ENCODE data around the gene KCNH1.
"Not testable (repeated sequence)": the region's sequence is repeated elsewhere in the genome, so short reads cannot be mapped to it uniquely, and the experiment has no call there.

Gene KCNH1

DNA sequence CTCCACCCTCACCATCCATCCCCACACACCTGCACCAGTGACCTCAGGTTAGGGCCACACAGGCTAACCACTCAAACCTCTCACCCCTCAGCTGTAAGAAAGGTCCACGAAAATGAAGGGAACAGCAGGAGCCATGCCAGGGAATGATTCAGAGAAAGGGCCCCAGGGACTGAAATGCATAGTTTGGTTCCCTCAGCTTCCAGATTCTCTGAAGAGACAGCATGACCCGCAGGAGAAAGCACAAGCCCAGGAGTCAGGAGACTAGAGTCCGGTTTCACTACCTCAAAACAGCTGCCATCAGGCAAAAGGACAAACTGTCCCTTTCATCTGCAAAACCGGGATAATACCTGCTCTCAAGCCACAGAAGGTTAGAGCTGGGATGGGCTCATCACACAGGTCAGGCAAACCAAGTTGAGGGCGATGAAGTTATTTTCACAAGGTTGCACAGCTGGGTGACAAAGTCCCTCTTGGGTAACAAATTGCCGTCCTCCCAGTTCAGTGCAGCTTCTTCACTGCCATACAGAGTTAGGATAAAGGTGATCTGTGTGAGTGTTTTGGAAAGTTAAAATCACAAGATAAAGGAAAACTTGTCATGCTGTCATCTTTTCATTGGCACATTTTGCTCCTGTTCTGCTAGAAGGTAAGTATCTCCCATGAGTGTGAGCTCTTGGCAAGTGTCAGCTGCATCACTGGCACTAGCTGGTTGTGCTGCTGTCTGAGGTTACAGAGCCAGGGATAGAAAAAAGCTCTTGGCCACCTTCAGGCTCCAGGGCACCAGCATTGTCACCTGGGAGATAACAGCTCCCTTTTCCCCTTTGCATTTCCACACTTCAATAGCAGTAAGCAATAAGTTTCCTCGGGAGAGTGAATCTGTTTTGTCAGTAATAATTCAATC lies 120.4 kb downstream of the KCNH1 start:
- in situ Hi-C loops (cut with HindIII; ENCODE audit: low sequenced_read_pairs): no loop called here

DNA sequence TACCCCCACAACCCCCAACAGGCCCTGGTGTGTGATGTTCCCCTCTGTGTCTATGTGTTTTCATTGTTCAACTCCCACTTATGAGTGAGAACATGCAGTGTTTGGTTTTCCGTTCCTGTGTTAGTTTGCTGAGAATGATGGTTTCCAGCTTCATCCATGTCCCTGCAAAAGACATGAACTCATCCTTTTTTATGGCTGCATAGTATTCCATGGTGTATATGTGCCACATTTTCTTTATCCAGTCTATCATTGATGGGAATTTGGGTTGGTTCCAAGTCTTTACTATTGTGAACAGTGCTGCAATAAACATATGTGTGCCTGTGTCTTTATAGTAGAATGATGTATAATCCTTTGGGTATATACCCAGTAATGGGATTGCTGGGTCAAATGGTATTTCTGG lies 122.8 kb downstream of the KCNH1 start:
- in situ Hi-C loops (cut with HindIII; ENCODE audit: low sequenced_read_pairs): not testable (repeated sequence)

DNA sequence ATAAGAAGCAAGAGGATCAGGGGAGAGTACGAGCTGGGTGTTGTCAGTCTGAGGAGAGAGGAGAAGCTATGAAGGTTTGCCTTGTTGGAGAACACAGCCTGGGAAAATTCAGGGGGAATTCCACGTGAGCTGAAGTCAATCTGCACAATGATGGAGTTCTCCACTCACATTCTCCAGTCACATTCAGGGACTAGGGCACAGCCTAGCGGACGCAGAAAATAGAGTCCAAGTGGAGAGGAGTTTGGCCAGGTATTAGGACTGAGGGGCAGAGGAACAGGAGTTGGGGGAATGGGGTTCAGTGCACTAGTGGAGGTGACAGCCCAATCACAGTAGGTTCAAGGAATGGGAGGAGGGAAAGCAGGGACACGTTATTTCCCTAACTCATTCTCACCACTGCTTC lies 124.0 kb downstream of the KCNH1 start:
- in situ Hi-C loops (cut with HindIII; ENCODE audit: low sequenced_read_pairs): no loop called here

DNA sequence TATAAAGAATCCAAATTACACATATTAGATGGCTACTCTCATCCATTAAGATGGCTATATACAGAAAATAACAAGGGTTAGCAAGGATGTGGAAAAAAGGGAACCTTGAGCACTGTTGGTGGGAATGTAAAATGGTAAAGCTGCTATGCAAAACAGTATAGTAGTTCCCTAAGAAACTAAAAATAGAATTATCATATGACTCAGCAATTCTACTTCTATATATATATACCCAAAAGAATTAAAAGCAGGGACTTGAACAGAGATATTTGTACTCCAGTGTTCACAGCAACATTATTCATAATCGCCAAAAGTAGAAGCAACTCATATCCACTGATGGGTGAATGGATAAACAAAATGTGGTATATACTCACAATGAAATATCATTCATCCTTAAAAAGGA lies 126.1 kb downstream of the KCNH1 start:
- in situ Hi-C loops (cut with HindIII; ENCODE audit: low sequenced_read_pairs): no loop called here

DNA sequence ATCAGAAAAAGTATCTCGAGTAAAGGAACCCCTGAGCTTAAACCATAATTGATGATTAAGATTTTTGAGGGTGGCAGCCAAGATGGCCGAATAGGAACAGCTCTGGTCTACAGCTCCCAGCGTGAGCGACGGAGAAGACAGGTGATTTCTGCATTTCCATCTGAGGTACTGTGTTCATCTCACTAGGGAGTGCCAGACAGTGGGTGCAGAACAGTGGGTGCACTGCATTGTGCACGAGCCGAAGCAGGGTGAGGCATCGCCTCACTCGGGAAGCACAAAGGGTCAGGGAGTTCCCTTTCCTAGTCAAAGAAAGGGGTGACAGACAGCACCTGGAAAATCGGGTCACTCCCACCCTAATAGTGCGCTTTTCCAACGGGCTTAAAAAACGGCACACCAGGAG lies 138.0 kb downstream of the KCNH1 start:
- in situ Hi-C loops (cut with HindIII; ENCODE audit: low sequenced_read_pairs): not testable (repeated sequence)

DNA sequence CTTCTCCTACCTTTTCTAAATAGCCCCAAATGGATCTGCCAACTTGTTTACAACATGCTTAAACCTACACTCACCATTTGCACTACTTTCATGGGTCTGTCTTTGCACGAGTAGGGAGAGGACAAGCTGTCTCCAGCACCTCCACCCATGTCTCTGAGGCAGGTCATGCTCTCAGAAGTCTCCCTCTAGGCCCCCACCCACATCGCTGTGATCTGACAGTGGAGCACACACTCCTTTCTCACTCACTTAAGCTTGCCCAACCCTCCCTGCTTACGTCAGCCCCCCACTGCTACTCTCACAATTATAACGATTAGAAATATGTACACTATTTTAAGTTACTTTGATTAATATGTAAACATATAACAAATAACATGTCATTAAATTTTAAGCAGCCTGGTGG lies 141.1 kb downstream of the KCNH1 start:
- in situ Hi-C loops (cut with HindIII; ENCODE audit: low sequenced_read_pairs): no loop called here

DNA sequence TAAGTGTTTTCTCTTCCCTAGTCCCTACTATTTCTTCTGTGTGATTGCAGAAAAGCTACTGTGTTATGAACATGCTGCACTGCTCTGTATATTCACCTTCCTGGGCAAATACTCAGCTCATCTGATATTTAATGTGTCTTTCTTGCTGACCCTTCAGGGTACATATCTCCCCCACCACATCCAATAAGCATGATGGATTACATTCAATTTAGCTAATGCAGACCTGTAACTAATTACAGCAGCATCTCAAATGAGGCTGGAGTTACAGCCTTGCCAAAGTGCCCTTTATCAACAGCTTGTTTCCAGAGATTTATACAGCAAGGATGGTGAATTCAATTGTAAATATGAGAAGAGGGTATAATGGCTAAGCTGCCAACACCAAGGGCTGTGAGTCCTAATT lies 144.0 kb downstream of the KCNH1 start:
- in situ Hi-C loops (cut with HindIII; ENCODE audit: low sequenced_read_pairs): no loop called here

DNA sequence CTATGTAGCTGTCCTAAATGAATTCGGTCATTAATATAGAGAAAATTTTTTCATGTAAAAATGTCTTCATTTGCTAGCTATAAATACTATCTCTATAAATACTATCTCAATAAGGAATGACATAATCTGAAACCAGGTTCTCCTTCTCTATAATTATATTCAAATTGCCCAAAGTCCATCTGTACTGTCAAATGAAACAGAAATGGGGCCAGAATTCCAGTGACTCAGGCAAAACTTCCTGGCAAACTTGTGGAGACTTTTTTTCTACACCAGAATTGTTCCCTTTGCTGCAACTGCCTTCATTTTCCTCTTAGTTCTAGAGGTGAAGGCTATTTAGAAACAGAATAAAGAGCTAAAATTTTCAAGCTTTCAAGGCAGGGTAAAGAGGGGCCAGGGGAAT lies 152.5 kb downstream of the KCNH1 start:
- in situ Hi-C loops (cut with HindIII; ENCODE audit: low sequenced_read_pairs): loop anchor here (5.0 kb wide), 1 partner anchor 46 kb away; no protein-coding TSS in a partner anchor

DNA sequence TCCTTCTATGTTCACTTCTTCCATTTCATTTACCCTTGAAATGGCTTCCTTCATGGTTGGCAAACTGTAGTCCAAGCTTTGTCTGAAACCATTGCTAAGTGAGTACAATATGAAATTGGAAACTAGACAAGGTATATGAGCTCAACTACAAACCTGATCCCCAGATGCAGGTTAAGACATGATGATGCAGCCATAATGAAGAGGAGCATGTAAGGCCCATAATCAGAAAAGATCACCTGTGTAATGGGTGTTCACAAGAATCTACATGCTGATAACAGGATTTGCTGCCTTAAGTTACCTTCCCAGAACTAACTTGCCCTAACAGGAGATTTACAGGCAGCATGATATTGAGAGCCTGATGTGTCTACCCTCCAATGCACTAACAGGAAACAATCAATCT lies 153.9 kb downstream of the KCNH1 start:
- in situ Hi-C loops (cut with HindIII; ENCODE audit: low sequenced_read_pairs): loop anchor here (5.0 kb wide), 1 partner anchor 47 kb away; no protein-coding TSS in a partner anchor

DNA sequence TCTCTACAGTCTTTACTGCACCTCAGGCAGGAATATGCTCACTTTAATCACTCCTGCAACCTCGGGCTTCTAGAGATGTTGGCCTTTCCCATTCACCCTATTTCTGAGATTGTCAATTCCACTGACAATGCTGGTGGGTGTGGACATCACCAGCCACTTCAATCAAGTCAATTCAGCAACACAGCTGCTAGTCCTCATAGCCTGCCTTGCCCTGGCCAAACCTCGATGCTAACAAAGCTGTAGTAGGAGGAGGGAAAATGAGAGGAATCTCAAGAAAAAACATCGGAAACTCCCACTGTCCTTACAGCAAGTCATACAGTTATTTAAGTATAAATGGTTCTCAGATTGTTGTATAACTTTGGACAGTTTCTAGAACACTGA lies 155.0 kb downstream of the KCNH1 start:
- in situ Hi-C loops (cut with HindIII; ENCODE audit: low sequenced_read_pairs): no loop called here

DNA sequence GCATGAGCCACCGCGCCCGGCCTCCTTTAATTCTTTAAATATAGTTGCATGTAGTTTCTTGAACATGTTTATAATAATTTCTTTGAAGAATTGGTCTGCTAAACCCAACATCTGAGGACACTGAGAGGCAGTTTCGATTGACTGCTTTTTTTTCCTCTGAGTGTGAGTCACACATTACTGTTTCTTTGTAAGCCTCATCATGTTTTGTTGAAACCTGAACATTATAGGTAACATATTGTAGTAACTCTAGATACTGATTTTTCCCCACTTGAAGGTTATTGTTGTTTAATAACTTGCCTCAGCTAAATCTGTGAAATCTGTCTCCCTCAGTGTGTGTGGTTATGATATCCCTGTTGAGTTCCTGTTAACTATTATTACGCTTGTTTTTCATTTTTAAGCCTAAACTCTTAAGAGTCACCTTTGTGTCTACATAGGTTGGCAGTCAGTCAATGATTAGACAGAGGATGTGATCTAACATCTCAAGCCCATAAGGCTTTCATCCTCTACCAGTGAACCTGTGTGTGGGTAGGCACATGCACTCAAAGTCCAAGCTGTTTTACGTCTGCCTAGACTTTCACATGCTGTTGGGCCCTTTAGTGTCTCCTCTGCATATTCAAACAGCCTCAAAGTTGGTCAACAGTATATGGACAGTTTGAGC lies 155.5 kb downstream of the KCNH1 start:
- in situ Hi-C loops (cut with HindIII; ENCODE audit: low sequenced_read_pairs): no loop called here

DNA sequence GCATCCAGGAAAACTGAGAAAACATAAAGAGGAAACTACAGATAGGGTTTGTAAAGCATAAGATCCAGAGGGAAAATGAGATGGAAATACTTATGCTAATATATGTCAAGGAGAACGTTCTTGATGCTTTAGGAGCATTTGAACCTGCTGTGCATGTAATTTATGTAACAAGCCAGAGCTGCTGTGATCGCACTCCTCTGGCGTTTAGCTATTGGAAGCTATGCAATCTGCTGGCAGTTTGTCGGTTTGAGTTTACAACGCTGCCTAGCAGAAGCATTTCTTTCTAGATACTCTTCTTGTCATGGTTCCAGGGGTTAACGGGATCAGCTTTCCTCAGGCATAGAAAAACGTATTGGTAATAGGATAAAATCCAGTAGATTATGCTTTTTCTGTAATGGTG lies 182.7 kb downstream of the KCNH1 start:
- in situ Hi-C loops (cut with HindIII; ENCODE audit: low sequenced_read_pairs): no loop called here

DNA sequence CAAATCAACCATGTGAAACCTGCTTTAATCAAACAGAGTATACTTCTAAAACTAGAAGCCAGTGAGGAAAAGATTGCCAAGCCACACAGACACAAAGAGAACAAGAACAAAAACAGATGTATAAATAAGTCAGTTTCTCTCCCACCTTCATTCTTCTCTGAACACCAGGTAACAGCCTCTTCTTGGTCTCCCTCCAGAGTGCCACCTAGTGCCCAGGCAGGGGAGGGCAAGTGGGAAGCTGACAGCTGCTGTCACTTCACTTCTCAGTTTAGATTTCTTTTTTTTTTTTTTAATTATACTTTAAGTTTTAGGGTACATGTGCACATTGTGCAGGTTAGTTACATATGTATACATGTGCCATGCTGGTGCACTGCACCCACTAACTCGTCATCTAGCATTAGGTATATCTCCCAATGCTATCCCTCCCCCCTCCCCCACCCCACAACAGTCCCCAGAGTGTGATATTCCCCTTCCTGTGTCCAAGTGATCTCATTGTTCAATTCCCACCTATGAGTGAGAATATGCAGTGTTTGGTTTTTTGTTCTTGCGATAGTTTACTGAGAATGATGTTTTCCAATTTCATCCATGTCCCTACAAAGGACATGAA lies 183.9 kb downstream of the KCNH1 start:
- in situ Hi-C loops (cut with HindIII; ENCODE audit: low sequenced_read_pairs): not testable (repeated sequence)

DNA sequence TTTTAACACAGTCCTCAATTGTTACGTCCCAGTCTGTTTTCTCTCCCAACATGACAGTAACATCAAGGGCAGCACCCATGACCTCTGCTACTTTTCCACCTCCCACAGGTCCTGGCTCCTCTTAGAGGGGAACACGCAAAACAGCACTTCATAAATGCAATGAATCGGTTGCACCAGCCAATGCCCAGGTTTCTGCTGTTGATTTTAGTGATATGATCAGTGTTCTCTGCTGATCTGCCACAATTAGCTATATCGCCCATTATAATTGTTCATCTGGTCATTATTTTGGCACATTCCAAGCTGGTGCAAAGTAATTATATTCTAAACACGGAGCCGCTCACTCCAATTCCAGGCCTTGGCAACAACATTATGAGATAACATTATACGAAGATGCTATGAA lies 184.5 kb downstream of the KCNH1 start:
- in situ Hi-C loops (cut with HindIII; ENCODE audit: low sequenced_read_pairs): no loop called here

DNA sequence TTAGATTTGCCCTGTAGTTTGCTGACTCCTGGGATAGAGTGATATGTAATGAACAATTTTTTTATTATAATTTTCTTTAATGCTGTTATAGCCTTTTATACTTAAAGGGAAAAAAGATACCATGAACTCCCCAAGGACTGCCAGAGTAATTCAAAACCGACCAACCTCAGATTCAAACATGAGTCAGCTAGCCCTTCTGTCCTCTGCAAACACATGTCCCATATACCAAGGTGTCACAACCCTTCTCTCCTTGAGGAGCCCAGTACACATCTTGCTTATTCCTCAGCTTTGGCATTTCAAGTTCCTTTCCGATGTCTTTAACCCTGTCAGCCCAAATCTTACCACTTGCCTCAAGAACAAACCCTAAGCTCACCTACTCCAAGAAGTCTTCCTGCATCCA lies 184.9 kb downstream of the KCNH1 start:
- in situ Hi-C loops (cut with HindIII; ENCODE audit: low sequenced_read_pairs): no loop called here

DNA sequence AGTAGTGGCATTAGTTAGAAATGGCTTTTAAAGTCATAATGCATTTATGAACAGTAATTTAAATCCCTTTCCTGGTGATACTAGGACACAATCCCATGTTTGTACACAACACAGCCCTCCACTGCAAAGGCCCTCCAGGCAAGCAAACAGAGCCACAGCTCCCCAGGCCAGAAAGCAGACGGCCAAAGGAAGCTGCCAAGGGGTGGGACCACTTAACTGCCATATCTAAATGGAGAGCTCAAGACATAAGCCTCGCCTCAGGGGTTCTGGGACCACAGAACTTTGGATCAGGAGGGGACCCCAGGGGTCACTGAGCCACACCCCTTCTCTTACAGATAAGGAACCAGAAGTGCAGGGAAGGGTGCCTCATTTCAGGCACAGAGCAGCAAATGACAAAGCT lies 189.7 kb downstream of the KCNH1 start:
- in situ Hi-C loops (cut with HindIII; ENCODE audit: low sequenced_read_pairs): no loop called here

DNA sequence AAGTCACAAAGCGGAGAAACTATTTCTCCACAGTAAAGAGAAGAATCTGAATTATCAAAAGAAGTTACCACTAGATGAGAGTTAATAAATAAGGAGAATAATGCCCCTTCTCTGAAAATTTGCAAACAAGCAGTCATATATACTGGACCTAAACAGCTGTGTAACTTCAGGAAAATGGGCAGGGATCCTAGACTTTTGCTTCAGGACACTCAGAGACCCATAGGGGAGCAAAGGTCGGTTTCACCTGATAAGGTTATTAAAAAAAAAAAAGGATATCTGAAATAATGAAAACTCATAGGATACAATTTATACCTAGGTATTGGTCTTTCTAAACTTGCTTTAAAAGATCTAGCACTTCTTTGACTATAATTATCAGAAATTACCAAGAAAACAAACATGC lies 191.4 kb downstream of the KCNH1 start:
- in situ Hi-C loops (cut with HindIII; ENCODE audit: low sequenced_read_pairs): no loop called here

DNA sequence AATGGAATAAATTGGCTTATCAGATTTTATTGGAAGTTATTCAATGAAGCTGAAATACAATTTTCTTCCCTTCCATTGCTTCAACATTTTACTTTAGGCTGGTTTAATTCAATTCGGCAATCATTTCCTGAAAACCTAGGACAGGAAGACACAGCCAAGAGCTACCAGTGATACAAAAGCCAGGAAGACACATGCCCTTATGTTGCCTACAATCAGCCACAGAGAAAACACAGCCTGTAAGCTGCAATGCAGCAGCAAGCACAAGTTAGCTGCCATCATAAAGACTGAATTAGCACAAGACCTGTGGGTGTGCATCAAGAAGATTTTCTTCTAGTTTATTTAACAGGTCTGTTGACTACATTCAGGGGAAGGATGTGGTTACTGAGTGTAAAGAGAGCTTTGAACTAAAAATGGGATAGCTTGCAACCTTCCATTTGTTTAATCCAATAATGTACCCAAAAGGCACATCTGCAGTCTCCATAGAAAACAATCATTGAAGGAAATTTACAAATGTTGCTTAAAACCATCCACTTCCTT lies 193.8 kb downstream of the KCNH1 start:
- in situ Hi-C loops (cut with HindIII; ENCODE audit: low sequenced_read_pairs): no loop called here

DNA sequence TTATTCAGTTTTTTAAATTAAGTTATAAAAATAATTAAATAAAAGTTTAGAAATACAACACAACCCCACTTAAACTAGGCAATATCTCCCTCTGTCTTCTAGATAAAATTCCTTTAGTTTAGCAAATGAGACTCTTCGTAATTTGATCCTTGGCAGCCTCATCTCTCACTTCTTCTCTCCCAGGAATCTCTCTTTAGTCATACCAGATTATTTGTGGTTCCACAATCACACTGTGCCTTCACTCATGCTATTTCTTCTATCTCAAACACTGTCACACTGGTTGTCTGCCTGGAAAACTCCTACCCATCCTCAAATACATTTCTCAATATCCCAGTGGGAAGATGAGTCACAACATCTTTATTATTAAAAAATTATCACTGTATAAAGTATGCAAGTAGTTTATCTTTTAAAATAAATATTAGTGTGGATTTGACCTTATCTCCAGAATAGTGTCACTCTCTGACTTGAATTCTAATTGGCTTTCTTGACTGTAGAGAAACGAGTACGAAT lies 195.5 kb downstream of the KCNH1 start:
- in situ Hi-C loops (cut with HindIII; ENCODE audit: low sequenced_read_pairs): no loop called here

DNA sequence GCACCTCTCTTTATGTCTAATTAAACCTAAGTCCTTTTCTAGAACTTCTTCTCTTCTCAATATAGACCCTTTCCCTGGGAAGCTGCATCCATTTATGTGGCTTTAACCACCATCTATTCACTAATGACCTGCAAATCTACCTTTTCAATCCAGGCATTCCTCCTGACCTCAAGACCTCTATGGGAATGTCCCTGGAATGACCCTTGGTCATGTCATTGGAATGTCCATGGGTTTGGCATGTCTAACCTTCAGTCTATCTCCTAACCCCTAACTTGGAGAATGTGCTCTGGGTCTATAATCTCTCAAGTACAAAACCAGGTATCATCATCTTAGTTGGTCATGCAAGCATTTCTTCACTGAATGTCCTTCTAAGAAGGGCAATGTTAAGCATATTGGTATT lies 196.1 kb downstream of the KCNH1 start:
- in situ Hi-C loops (cut with HindIII; ENCODE audit: low sequenced_read_pairs): no loop called here

DNA sequence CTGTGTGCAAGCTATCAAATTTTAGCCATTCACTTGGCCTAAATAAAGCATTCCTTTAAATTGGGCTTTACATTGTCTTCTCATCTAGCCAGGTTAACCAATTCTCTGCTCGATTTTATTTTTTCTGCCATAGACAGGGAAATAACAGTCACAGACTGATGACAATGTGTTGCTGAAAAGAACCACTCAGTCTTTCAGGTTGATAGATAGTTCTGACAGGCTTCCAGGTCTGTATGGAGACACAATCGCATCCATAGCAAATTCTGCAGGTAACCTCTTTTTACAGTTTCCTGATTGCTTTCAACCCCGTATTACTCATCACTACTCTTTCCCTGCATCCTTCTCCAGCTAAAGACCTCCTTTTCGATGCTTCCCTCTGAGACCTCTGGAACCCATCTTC lies 198.0 kb downstream of the KCNH1 start:
- in situ Hi-C loops (cut with HindIII; ENCODE audit: low sequenced_read_pairs): no loop called here
